ENCODE measurements around the gene AK4. TPM values are rescaled to one million over a fixed set of nuclear protein-coding genes. Genes with fewer than 3 reads are reported as not detected.

AK4 gene
- total and polyA plus RNA-seq, 2 of the 8 experiments (the other 6 are each of a cell fraction or from before 2014, with no cell fraction given), result 64.5 to 175 TPM

DNA sequence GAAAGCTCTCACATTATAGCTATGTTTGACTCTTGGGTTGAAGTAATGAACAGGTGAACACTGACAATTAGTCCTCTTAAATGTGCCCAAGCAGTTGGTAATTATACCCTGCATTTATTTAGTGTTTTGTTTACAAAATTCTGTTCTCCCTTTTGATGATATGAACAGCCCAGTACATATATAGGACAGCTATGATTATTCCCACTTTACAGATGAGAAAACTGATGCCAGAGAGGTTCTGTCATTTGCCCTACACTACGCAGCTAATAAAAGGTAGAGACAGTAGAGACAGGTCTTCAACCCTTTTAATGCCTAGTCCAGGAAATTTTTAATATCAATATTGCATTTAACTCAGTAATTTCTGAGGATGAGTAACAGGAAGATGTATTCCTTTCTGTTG, 115.3 kb downstream of the AK4 start:
- H4K91ac ChIP-seq (replicated peaks; ENCODE audit: insufficient read length, low read length), result no peak overlapping the region
- H2BK20ac ChIP-seq (ENCODE audit: low read length), result no peak overlapping the region
- H2AK5ac ChIP-seq (ENCODE audit: low read depth, low read length), result no peak overlapping the region
- no peaks in the 10 kb centered on the region; a peak in 3 of 7 replicates for H3K27me3 ChIP-seq (replicated peaks in 1 of 4; ENCODE audit: control insufficient read depth in 3 of 4, extremely low read depth in 1 of 4, insufficient read depth in 3 of 4, low read length in 3 of 4)
- no peaks in the 10 kb centered on the region for H4K20me1 ChIP-seq (replicated peaks in 1 of 2; ENCODE audit: control insufficient read depth in 1 of 2, insufficient read depth in 2 of 2, low read length in 2 of 2)
- H3K4me1 ChIP-seq (replicated peaks in 1 of 4; ENCODE audit: control insufficient read depth in 3 of 4, insufficient read depth in 4 of 4, low read length in 3 of 4), result peaks cover 0 to 5% (median 3%) of the 10 kb centered on the region in 4 experiments; a peak in 5 of 7 replicates
- no peak overlapping the region for H2BK120ac ChIP-seq (replicated peaks; ENCODE audit: low read depth, low read length)
- CTCF ChIA-PET (ENCODE audit: partially characterized antibody), result interaction anchor here (1.0 to 1.3 kb wide), 3 partner anchors 27 to 425 kb away, joined by 4 to 5 read pairs (median 5); no protein-coding TSS in a partner anchor
- TF ChIP-seq POLR2AphosphoS5 (IDR thresholded peaks at IDR 0.05; ENCODE audit: low read depth, low read length), result no peak
- no peak for TF ChIP-seq JUN (IDR thresholded peaks at IDR 0.05; ENCODE audit: low read depth, low read length)
- POLR2A ChIA-PET (ENCODE audit: partially characterized antibody), result interaction anchor here (1.4 kb wide), 1 partner anchor 9 kb away, joined by 6 read pairs; no protein-coding TSS in a partner anchor
- H3K4me2 ChIP-seq (ENCODE audit: insufficient read depth in 1 of 2, low read depth in 2 of 2, low read length in 2 of 2), result no peak overlapping the region
- no peak overlapping the region for H4K5ac ChIP-seq (ENCODE audit: insufficient read length, low read depth, low read length)
- DNase-seq (ENCODE audit: low read depth in 1 of 2, low spot score in 2 of 2), result no peak
- no peak for FAIRE-seq
- H2AFZ ChIP-seq (ENCODE audit: low read length), result no peak overlapping the region
- H3K9ac ChIP-seq (replicated peaks in 1 of 4; ENCODE audit: extremely low read depth in 1 of 4, low read depth in 3 of 4, low read length in 3 of 4), result no peak overlapping the region
- H3K14ac ChIP-seq (ENCODE audit: insufficient read length), result no peak overlapping the region
- no peaks in the 10 kb centered on the region for H3K36me3 ChIP-seq (ENCODE audit: control insufficient read depth in 2 of 4, insufficient read depth in 4 of 4, low read length in 3 of 4)
- 93% methylated on average over 1 of the region's 1 CpG; no CpG with 5 or more reads in 1 of the 2 experiments for WGBS, 2 experiments (ENCODE audit: extremely low coverage in 1 of 2, insufficient coverage in 1 of 2, insufficient read length in 1 of 2, insufficient replicate concordance in 2 of 2, low coverage in 1 of 2, low lambda C conversion rate in 2 of 2, missing lambda C conversion rate in 1 of 2)
- H2BK5ac ChIP-seq (ENCODE audit: low read depth, low read length), result no peak overlapping the region
- no peak overlapping the region for H3K4me3 ChIP-seq (ENCODE audit: extremely low read depth in 1 of 4, insufficient read depth in 2 of 4, low read depth in 3 of 4, low read length in 4 of 4)
- no peak overlapping the region for H4K8ac ChIP-seq (ENCODE audit: extremely low read depth, insufficient read depth, low read length)
- peaks cover 4% of the 10 kb centered on the region for H3K23me2 ChIP-seq (ENCODE audit: low read depth, low read length)
- no peak overlapping the region for H3K23ac ChIP-seq (ENCODE audit: insufficient read length)
- no peak overlapping the region for H2BK12ac ChIP-seq (ENCODE audit: low read depth, low read length)
- H3K79me1 ChIP-seq (ENCODE audit: low read depth, low read length), result no peaks in the 10 kb centered on the region
- H3K27ac ChIP-seq (ENCODE audit: low read depth, low read length), result no peak overlapping the region
- H3K56ac ChIP-seq (replicated peaks; ENCODE audit: insufficient read length, low read depth, low read length), result no peak overlapping the region
- no peaks in the 10 kb centered on the region for H3K9me3 ChIP-seq (ENCODE audit: insufficient read depth in 2 of 2, low read depth in 1 of 2, low read length in 1 of 2)
- H2BK15ac ChIP-seq (ENCODE audit: low read length), result no peak overlapping the region
- no peak overlapping the region for H3K18ac ChIP-seq (ENCODE audit: extremely low read depth, low read length)
- no peaks in the 10 kb centered on the region for H3K79me2 ChIP-seq (ENCODE audit: control insufficient read depth in 1 of 2, insufficient read depth in 2 of 2, low read length in 2 of 2)
- no peak overlapping the region for H3K4ac ChIP-seq (replicated peaks; ENCODE audit: insufficient read length, low read depth, low read length)

Data from H1 (cell line).